Jurkat, Clone E6-1 (cell line): ENCODE results near the gene PPY. TPM values are rescaled to one million over a fixed set of nuclear protein-coding genes. Genes with fewer than 3 reads are reported as not detected.
"Not testable (repeated sequence)": the region's sequence is repeated elsewhere in the genome, so short reads cannot be mapped to it uniquely, and the experiment has no call there.

Experiments used
- DNase-seq: peaks from one replicate; pipeline ENCODE4 v3.0.0-alpha.2; 2011; ENCODE audit warnings: low read depth, low spot score
- H3K4me3 ChIP-seq: 2 replicates; pipeline ENCODE4 v1.5.1; 2011; ENCODE audit warnings: mild to moderate bottlenecking, low read length, control low read depth, moderate library complexity
- polyA plus RNA-seq: library from polyadenylated mRNA; unstranded; fragments of >200 nt; gene quantifications from one replicate; pipeline ENCODE4 v1.2.1, GENCODE V29; 2012; ENCODE audit warnings: missing spikeins; ENCODE audit not compliant: insufficient read length, insufficient read depth

The PPY gene, protein sequence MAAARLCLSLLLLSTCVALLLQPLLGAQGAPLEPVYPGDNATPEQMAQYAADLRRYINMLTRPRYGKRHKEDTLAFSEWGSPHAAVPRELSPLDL
- not detected for polyA plus RNA-seq

DNA sequence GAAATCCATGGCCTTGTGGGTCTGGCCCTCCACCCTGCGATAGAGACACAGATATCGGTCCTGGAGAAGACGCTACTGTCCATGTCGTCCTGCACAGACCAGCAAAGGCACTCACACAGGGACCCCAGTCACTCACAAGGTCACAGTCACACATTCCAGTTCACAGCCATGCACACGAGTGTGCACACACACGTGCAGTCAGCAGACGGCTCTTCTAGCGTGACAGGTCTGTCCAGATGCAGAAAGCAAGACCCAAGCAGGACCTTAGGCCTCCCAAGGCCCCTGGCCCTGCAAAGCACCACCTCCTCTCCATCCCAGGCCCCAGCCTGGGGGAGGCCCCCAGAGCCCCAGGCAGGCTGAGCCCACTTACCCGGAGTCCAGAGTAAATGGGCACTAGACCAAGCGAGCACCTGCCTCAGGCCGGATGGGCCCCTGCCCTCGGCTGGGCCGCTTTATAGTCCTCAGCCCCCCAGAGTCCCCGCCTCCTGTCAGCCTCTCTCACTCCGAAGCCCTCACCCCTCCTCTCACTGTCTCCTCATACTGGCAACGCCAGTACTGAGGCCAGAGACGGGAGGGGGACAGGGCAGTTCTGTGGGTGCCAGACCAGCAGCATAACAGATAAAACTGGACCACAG, at the start of gene PPY:
TSS of gene PPY (minus strand) at position 426 of the 635 bp plus-strand sequence. CDS start 822 bp downstream, outside the sequence.
- H3K4me3 ChIP-seq, result no peak within 1 kb of the TSS
- no peak for DNase-seq

DNA sequence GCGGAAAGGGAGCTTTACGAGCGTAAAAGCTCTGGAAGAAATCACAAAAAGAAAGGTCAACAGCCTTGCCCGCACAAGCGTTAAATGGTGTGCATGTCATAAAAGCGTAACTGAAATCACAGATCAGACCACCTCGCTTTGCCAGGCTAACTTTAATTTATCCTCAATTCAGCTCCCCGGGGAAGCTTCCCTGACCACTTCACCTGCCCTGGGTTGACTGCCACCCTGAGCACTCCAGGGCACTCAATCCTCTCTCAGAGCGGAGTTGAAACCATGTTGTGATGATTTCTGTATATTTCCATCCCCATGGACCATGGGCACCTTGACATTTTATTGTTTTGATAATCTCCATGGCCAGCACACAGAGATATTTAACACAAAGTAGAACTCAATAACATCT, 46.0 kb upstream of the PPY start:
- no peak for DNase-seq
- no peak overlapping the region for H3K4me3 ChIP-seq

DNA sequence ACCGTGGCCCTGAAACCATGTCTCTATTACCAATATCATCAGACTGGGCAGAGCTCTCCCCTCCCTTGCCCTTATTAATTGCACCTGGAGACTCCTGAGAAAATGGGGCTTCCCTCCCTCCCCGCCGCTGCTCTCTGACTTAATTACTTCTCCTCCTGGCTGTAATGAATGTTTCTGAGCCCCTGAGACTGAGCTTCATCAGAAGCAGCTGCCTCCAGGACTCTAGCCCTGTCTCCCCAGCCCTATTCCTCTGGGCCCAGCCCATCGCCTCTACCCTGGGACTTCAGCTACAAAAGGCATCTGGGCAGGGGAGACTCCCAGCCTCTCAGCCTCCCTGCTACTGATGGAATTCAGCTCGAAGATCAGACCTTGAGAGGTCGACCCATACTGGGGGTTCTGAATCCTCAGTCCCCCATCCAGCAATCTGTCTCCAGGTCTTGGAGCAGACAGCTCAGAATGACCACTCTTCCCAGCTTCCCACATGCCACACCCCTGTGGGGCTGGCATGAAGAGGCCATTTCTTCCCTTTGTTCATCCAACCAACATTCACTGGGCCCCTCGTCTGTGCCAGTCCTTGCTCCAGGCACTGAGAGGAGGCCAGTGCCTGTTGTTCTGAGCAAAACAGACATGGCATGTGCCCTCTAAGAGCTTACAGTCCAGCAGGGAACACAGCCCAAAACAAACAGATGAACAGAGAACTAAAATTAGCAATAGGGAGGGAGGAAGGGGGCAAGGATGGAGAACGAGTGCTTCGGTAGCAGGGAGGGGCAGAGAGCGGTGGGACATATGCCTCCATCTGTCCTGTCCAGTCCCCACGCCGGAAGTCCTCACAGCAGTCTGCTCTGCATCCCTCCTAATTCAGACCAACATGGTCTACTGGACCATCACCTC, 45.1 kb upstream of the PPY start:
- no peak for DNase-seq
- no peak overlapping the region for H3K4me3 ChIP-seq

DNA sequence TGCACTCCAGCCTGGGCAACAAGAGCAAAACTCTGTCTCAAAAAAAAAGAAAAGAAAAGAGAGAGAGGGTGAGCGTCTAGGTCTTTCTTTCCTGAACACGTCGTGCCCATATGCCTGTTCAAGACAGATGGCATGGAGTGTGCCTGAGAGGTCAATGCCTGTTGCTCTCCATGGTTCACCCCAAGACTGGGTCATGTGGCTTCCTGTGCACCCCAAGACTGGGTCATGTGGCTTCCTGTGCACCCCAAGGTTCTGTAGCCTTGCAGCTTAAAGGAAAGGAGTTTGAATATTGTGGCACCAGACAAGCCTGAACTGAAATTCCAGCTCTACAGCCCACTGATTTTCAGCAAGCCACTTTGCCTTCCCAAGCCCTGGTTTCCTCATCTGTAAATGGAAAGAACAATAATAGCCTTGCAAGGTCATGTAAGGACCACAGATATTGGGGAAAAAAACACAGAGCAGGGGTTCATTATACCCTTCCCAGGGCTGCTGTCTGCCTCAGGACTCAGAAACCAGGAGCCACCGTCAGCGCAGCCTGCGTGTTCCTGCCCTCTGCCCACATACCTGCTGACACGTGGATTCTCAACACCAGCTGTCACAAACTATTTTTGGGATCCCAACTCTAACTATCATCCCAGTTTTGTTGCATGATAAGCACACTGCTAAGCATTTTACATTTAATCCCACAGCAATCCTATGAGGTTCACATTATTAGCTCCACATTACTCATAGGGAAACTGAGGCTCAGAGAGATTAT, 44.1 kb upstream of the PPY start:
- no peak for DNase-seq

DNA sequence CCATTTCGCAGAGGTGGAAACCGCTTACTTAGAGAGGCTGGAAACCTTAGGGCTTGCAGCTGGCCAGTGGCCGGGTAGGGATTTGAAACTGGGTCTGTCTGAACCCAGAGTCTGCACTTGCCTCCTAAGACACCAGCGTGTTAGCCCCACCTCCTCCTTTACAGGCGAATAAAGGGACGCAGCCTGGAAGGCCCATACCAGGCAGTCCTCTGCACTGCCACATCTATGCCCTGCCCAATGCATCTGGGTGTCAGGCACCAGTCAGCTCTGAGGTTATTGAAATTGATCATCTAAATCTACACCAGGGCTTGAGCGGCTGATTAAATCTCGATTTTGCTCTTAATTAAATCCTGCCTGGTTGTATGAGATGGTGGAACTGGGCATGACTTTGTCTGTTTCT, 42.2 kb upstream of the PPY start:
- no peak for DNase-seq
- no peak overlapping the region for H3K4me3 ChIP-seq

More for the DNA sequence above, 44.1 kb upstream of the PPY start:
- no peak overlapping the region for H3K4me3 ChIP-seq

DNA sequence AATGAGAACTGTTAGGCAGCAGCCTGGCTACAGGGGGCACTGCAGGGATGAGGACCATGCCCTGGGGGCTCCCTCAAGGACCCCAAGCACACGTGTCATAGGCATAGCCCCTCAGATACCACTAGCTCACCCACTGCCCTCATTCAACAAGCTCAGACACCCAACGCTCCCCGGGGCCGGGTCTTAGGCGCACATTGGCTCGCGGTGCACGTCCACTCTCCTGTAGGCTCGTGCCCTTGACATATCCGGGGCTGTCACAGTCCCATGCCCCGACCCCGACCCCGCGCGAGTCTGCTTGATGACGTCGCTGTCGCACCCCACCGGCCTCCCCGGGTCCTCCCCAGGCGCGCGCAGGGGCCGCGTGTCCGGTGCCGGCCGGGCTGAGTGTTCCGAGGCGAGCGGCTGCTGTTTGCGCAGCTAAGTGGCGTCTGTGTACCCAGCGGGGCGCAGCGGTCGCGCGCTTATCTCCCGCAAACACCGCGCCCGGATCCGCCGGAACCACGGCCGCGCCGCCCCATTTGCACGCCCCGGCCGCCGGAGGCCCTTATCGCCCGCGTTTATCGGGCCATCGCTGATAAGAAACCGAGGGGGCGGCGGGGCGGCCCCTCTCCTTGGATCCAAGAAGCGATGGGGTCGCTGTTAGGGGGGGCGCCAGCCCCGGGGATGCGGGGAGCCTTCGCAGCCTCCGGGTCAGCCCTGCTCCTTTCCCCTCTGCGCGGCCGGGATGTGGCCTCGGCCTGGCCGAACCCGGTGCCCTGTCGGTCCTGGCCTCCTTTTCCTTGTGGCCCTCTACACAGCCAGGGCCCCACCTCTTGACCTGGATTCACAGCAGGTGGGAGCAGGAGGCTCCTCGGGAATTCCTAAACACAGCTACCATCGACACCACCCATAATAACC, 41.5 kb upstream of the PPY start:
- no peak overlapping the region for H3K4me3 ChIP-seq
- DNase-seq, result no peak

DNA sequence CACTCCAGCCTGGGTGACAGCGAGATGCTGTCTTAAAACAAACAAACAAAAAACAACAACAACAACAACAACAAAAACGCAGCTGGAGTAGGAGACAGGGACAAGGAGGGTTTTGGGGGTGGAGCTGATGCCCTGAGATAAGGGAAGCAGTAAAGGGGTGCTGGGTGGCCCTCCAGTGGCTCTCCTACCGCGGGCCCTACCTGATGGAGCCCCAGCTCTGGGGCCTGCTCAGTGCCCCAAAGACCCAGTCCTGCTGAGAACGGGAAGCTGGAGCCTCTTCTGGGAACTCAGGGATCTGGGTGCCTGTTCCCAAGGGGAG, 40.9 kb upstream of the PPY start:
- no peak overlapping the region for H3K4me3 ChIP-seq
- no peak for DNase-seq

DNA sequence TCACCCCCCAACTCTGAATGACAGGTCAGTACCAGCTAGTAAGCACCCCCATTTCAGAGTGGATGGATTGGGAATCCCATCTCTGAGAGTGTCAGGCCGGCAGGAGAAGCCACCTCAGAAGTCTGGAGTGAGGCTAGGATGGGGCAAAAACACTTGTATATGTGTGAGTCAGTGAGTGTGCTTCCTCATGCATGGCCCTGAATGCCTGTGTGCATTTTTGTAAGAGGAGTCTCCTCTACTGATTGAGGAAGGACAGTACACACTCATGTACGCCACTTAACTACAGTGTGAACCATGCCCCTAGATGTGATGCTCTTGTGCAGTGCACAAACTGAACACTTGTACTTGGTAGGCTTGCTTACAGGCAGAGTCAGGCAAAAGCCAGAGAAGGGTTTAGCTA, 39.9 kb upstream of the PPY start:
- no peak for DNase-seq
- no peak overlapping the region for H3K4me3 ChIP-seq

DNA sequence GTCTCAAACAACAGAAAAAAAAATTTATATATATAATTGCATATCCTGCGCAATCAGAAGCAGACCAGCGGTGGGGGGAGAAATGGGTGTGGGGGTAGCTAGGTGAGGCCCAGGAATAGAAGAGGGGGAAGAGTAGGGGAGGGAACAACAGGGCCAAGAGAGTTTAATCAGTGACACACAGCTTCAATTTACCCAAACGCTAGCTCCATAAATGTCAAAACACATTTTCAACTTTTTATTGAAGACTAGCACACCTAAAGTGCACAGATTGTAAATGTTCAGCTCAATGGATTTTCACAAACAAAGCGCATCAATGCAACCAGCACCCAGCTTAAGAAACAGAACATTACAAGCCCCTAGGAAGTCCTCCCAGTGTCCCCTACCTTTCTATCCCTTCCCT, 37.4 kb upstream of the PPY start:
- no peak overlapping the region for H3K4me3 ChIP-seq
- no peak for DNase-seq

DNA sequence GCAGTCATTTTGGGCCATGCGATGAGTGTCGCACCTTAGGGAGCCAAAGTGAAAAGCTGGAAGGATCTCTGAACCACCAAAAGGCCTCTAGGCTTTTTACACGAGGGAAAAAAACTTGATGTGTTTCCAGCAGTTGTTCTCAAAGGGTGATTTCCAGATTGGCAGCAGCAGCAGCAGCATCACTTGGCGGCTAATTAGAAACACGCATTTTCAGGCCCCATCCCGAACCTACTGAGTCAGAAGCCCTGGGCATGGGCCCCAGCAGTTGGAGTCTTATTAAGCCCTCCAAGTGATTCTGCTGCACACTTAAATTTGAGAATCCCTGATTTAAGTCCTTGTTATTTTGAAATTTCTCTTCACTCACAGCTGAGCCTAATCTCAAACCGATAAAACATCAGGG, 36.7 kb upstream of the PPY start:
- no peak for DNase-seq
- H3K4me3 ChIP-seq, result no peak overlapping the region

DNA sequence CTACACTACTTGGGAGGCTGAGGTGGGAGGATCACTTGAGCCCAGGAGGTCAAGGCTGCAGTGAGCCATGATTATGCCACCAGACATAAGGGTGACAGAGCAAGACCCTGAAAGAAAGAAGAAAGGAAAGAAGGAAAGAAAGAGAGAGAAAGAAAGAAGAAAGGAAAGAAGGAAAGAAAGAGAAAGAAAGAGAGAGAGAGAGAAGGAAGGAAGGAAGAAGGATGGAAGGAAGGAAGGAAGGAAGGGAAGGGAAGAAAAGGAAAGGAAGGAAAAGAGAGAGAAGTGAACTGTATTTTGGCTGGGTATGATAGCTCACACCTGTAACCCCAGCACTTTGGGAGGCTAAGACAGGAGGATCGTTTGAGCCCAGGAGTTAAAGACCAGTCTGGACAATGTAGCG, 35.8 kb upstream of the PPY start:
- DNase-seq, result no peak
- no peak overlapping the region for H3K4me3 ChIP-seq

DNA sequence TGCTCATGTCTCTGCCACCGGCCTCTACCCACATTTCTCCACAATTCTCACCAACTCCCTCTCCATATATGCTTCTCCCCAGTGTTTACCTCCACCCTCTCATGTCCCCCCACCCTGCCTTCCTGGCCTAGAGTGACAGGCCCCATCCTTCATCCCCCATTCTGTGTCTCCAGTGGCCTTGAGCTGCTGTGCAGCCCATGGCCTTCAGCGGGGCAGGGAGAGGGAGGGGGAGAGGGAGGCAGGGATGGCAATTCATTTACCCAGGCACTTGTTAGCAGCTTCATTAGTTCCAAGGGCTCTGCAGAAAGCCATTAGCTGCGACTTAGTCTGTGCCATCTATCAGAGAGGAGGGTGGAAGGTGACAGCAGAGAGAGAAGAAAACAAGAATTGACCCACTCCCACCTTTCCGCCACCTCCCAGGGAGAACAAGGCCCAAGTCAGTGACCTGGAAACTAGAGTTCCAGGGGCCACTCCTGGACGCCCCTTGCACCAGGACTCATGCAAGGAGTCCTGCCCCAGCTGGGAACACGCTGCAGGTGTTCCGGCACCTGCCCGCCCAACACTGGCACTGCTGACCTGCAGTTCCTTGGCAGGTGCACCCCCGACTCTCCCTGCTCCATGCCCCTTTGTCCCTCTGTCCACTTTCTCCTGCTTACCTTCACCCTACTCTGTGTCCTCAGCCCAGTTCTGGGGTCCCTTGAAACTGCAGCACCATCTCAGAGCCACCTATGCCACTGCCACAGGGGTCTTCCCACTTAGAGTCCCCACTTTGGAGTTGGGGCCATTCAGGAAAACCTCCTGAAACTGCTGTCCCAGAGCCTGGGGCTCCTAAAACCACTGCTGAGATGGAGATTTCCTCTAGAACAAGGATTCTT, 34.9 kb upstream of the PPY start:
- DNase-seq, result no peak
- H3K4me3 ChIP-seq, result no peak overlapping the region

DNA sequence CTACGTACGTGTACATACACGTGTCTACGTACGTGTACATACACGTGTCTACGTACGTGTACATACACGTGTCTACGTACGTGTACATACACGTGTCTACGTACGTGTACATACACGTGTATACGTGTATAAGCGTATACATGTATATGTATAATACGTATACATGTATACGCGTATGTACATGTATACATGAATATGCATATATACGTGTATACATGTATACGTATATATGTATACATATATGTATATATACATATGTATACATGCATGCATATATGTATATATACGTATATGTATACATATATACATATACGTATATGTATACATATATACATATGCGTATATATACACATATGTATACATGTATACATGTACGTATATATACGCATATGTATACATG, 33.6 kb upstream of the PPY start:
- no peak for DNase-seq
- no peak overlapping the region for H3K4me3 ChIP-seq

DNA sequence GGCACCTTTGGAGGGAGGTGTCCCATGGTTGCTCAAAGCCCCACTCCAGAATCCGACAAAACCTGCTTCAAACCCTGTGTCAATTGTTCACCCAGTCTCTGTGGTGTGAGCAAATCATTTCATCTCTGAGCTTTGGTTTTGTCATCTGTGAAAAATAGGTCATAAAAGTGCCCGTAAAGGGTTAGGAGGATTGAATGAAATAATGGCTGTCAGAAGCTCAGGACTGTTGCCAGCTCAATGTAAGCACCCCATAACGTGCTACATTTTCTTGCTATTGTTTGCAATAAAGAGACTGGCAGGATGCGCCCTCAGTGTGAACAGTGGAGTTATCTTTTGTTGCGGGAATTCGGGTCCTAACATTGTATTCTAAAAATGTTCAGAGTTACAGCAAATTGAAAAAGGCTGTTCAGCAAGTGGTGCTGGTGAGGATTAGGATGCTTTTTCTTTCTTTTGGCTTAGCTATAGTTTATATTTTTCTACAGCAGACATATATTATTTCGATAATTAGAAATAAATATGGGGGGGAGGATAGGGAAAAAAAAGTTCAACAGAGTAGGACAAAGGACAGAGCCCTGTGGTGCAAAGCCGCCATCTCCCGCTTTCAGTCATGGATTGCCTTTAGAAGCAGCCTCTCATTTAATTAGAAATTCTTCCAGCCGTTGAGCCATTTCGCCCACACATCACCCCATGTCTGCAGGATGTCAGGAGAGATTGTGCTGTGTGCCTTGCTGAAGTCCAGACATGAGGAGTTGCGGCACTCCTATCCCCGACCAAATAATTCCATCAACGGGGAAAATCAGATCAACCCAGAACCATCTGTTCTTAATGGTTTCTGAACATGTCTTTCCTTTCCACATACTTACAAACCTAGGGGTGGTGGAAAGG, 32.3 kb upstream of the PPY start:
- H3K4me3 ChIP-seq, result no peak overlapping the region
- no peak for DNase-seq

DNA sequence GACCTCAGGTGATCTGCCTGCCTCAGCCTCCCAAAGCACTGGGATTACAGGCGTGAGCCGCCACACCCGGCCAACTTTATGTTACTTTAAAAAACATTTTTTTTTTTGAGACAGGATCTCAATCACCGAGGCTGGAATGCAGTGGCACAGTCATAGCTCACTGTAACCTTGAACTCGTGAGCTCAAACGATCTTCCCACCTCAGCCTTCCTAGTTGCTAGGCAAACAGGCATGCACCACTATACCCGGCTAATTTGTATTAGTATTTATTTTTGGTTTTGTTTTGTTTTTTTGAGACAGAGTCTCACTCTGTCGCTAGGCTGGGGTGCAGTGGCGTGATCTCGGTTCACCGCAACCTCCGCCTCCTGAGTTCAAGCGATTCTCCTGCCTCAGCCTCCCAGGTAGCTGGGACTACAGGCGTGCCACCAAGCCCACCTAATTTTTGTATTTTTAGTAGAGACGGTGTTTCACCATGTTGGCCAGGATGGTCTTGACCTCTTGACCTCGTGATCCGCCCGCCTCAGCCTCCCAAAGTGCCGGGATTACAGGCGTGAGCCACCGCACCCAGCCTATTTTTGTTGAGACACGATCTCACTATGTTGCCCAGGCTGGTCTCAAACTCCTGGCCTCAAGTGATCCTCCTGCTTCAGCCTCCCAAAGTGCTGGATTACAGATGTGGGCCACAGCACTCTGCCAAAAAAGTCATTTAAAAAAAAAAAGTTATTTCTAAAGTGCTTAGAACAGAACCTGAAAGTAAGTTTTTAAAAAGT, 30.4 kb upstream of the PPY start:
- not testable (repeated sequence) for DNase-seq

DNA sequence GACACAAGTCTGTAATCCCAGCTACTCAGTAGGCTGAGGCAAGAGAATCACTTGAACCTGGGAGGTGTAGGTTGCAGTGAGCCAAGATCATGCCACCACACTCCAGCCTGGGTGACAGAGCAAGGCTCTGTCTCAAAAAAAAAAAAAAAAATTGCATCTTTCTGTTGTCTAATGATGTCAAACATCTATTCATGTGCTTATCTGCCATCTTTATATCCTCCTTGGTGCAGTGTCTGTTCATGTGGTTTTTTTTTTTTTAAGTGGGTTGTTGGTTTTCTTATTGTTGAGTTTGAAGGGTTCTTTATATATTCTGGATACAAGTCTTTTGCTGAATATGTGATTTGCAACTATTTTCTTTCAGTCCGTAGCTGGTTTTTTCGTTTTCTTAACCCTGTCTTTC, 29.2 kb upstream of the PPY start:
- not testable (repeated sequence) for H3K4me3 ChIP-seq
- peak; percentile 76 for DNase-seq

More for the DNA sequence above, 30.4 kb upstream of the PPY start:
- not testable (repeated sequence) for H3K4me3 ChIP-seq
